Bronchial epithelial cell (primary cell): ENCODE data around the gene HORMAD2. TPM values are rescaled to one million over a fixed set of nuclear protein-coding genes. Genes with fewer than 3 reads are reported as not detected.

ENCODE experiments used
- DNase-seq: peaks from one replicate; pipeline ENCODE4 v3.0.0-alpha.2; 2010; ENCODE audit warnings: low read depth
- FAIRE-seq: peaks from 2 replicates; lab custom pipeline; 2011; peaks lifted over from hg19 to GRCh38; lab: Jason Lieb, UNC
- H3K27me3 ChIP-seq: 2 replicates; pipeline ENCODE4 v1.5.1; 2011; ENCODE audit warnings: low read length; ENCODE audit not compliant: control insufficient read depth, insufficient read depth
- H3K36me3 ChIP-seq: 2 replicates; pipeline ENCODE4 v1.5.1; 2011; ENCODE audit warnings: low read length; ENCODE audit not compliant: control insufficient read depth, insufficient read depth
- H3K4me3 ChIP-seq: 2 replicates; pipeline ENCODE4 v1.5.1; 2011; ENCODE audit warnings: mild to moderate bottlenecking, low read depth, low read length, control low read depth
- total RNA-seq: library from RNA; depleted of rRNA; stranded (reverse); fragments of >200 nt; gene quantifications from 2 replicates; pipeline ENCODE4 v1.2.1, GENCODE V29; 2014
- TF ChIP-seq, protein P1 (sequence below): IDR thresholded peaks from 2 replicates; pipeline ENCODE4 v1.5.1; 2011; ENCODE audit warnings: mild to moderate bottlenecking, moderate library complexity, low read length, control low read depth, inconsistent platforms; ENCODE audit not compliant: insufficient read depth, severe bottlenecking

The HORMAD2 gene
- total RNA-seq, 1 donor from 2014 or later, result not detected

DNA sequence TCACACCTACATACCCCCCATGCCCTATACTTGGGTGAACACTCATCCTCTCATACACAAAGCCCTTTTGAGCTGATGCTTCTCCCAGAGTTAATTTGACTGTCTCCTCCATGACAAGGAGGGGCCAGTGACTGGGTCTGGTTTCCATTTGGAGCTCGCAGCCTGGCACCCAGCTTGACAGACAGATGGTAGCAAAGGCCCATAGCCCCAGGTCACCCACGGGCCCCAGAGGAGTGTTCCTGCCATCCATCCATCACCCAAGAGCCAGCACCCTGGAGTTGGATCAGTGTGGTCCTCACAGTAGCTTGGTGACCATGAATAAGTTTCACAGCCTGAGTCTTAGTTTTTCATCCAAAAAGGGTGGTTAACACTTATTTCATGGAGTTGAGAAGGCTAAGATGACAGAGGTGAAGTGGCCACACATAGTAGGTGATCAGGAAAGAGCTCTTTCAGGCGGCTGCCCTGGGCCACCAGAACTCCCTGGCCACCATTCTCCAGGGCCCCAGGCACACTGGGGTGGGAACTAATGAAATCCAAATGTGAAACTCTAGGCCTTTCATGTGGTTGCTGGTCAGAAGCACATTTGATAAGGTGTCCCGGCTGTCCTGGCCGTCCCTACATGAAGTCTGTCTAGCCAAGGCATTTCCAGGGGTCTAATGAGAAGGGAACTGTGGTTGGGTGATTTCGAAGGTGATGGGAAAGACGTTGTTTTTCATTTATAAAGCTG is 123.9 kb downstream of the HORMAD2 start:
- Histone ChIP-seq H3K27me3 (no peaks in the 10 kb centered on the region), H3K4me3 (no peak overlapping the region), H3K36me3 (no peaks in the 10 kb centered on the region)
- no peak for FAIRE-seq
- DNase-seq, result no peak
- TF ChIP-seq, protein P1, sequence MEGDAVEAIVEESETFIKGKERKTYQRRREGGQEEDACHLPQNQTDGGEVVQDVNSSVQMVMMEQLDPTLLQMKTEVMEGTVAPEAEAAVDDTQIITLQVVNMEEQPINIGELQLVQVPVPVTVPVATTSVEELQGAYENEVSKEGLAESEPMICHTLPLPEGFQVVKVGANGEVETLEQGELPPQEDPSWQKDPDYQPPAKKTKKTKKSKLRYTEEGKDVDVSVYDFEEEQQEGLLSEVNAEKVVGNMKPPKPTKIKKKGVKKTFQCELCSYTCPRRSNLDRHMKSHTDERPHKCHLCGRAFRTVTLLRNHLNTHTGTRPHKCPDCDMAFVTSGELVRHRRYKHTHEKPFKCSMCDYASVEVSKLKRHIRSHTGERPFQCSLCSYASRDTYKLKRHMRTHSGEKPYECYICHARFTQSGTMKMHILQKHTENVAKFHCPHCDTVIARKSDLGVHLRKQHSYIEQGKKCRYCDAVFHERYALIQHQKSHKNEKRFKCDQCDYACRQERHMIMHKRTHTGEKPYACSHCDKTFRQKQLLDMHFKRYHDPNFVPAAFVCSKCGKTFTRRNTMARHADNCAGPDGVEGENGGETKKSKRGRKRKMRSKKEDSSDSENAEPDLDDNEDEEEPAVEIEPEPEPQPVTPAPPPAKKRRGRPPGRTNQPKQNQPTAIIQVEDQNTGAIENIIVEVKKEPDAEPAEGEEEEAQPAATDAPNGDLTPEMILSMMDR, result no peak

DNA sequence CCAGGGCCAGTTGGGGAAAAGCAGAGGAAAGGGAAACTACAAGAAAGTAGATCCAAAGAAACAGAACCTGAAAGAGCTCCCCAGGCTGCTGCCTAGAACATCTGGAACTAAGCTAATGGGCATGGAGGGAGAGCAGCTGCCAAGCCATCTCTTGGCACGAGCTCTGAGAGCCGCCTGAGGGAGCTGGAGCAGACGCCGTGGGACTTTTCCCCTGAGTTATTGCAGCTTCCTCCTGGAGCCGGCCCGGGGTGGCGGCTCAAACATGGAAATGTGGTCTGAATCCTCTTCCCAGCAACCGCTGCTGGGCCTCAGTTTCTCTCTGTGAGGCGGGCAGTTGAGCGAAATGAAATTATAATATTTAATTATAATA is 124.5 kb downstream of the HORMAD2 start:
- Histone ChIP-seq H3K4me3 (no peak overlapping the region), H3K27me3 (no peaks in the 10 kb centered on the region), H3K36me3 (no peaks in the 10 kb centered on the region)
- TF ChIP-seq, protein P1, result no peak
- DNase-seq, result no peak
- FAIRE-seq, result no peak

DNA sequence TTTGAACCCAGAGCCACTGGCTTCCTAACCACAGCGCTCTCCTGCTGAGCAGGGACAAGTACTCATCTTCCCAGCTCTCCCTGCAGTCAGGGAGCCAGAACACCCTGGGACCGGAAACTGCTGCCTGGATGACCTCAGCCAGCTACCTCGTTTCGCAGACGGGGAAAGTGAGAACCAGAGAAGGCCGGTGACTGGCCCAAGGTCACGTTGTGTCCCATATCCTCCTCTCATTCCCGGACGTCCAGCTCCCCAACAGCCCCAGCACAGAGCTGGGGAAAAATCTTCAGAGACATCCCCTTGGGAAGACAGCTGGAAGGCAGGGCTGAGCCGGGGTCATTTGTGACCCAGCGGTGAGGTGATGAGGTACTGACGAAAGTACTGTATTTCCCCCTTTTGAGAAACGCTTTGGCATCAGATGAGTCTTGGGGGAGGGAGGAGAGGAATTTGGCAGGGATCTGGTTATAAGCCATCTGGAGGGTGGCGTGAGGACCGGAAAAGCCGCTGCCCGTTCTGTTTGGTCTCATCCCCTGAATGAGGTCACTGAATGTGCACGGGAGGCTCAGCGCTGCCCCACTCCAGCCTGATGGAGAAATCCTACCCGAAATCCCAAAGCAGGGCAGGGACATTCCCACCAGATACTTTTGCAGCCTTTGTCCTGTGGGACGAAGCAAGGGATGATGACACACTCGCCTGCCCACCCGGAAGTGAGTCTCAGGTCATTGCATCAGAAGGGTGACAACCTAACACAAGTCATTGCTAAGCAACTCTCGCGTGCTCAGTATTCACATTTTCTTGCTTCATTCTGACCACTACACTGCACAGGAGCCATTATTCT is 125.2 kb downstream of the HORMAD2 start:
- TF ChIP-seq, protein P1, result no peak
- Histone ChIP-seq H3K36me3 (no peaks in the 10 kb centered on the region), H3K27me3 (no peaks in the 10 kb centered on the region), H3K4me3 (no peak overlapping the region)
- DNase-seq (peak; percentile 81), FAIRE-seq (no peak)

DNA sequence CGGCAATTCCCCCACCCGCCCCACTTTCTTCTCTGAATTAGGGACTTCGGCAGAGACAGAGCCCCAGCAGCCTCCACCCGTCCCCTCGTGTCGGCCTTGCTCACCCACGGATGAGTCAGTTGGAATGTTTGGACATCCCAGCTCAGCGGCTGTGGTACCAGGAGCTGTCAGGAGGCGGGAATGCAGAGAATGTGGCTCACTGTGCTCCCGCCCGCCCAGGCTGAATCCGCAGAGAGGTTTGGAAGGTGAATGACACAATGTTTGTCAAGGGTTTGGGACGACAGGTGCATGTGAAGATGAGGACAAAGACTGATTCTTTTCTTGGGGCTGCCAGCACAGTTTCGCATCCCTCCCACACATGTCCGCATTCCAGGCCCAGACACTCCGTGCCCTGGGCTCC is 126.7 kb downstream of the HORMAD2 start:
- FAIRE-seq (peak; percentile 81), DNase-seq (peak; percentile 88)
- H3K4me3 ChIP-seq, result no peak overlapping the region
- no peaks in the 10 kb centered on the region for H3K36me3 ChIP-seq
- H3K27me3 ChIP-seq, result no peaks in the 10 kb centered on the region
- TF ChIP-seq, protein P1, result no peak

DNA sequence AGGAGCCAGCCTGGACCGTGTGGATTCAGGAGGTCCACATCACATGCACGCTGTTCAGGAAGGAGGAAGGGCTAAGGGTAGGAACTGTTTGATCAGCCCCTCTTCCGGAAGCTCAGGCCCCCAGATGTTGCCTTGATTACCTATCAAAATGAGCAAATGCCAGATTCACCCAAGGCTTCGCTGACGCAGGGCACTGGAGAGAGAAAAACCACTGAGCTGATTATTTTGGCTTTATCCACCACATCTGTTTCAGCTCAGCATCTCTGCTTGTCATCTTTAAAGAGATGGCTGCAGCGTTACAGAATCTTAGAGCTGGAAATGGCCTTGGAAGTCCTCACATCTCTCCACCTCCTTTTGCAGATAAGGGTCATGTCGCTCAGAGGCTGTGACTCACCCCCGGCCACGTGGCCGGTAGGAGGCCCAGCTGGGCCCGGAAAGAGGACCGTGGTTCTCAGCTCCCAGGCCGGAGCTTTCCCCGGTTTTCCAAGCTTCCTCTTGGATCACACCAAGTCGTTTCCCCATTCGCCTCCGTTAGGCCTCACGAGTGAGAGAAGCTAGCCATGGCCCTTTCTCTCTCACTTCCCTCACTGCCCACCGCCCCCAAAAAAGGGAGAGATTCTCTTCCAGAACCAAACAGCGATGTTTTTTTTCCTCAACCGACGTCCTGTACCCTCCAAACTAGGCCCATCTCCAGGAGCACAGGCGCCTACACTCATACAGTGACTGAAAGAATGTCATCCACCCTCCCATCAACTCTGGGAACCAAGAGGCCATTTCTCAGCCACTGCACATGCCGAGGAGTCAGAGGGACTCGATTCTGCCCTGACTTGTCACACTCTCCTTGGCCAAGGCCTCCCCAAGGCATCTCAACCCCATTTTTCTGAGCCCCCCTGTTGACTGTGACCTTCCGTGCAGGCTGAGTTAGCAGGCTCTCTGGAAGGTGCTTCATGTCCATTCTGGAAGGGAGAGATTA is 128.7 kb downstream of the HORMAD2 start:
- H3K27me3 ChIP-seq, result no peaks in the 10 kb centered on the region
- DNase-seq (no peak), FAIRE-seq (no peak)
- H3K36me3 ChIP-seq, result no peaks in the 10 kb centered on the region
- TF ChIP-seq, protein P1, result no peak
- no peak overlapping the region for H3K4me3 ChIP-seq
